H1 (cell line): ENCODE data around the gene HOGA1. TPM values are rescaled to one million over a fixed set of nuclear protein-coding genes. Genes with fewer than 3 reads are reported as not detected.
A peak's percentile ranks its signal among the peaks of the same experiment; 100 is the strongest.

Experiments
- CTCF ChIA-PET: fragments of 300-600 bp; sonication (Branson Sonifier 250); formaldehyde crosslinking; loops from one replicate; lab custom pipeline; 2021; ENCODE audit not compliant: partially characterized antibody; lab: Charles Lee
- POLR2A ChIA-PET: fragments of 300-600 bp; sonication (Branson Sonifier 250); formaldehyde crosslinking; loops from one replicate; lab custom pipeline; 2021; ENCODE audit warnings: inconsistent platforms; ENCODE audit not compliant: partially characterized antibody; lab: Charles Lee
- DNase-seq, 2 experiments: peaks; one replicate each; pipeline versions ENCODE4 v3.0.0 to v3.0.0-alpha.2; 2010 to 2022; ENCODE audit warnings: low spot score in 2 of 2, low read depth in 1 of 2, mixed read lengths in 1 of 2
- FAIRE-seq: peaks from 2 replicates; lab custom pipeline; 2011; peaks lifted over from hg19 to GRCh38; lab: Jason Lieb, UNC
- H2AFZ ChIP-seq: 2 replicates; pipeline ENCODE4 v1.8.1; 2012; ENCODE audit warnings: low read length, inconsistent platforms
- H2AK5ac ChIP-seq: 2 replicates; pipeline ENCODE4 v1.6.1; 2013; ENCODE audit warnings: low read depth, low read length
- H2BK120ac ChIP-seq: replicated peaks from 2 replicates; pipeline ENCODE3; 2013; ENCODE audit warnings: low read depth, low read length, inconsistent platforms
- H2BK12ac ChIP-seq: 2 replicates; pipeline ENCODE4 v1.6.1; 2013; ENCODE audit warnings: low read depth, low read length
- H2BK15ac ChIP-seq: 2 replicates; pipeline ENCODE4 v1.6.1; 2013; ENCODE audit warnings: low read length
- H2BK20ac ChIP-seq: 2 replicates; pipeline ENCODE4 v1.6.1; 2013; ENCODE audit warnings: low read length
- H2BK5ac ChIP-seq: 2 replicates; pipeline ENCODE4 v1.6.1; 2013; ENCODE audit warnings: low read depth, low read length
- H3K14ac ChIP-seq: 2 replicates; pipeline ENCODE4 v1.6.1; 2013; ENCODE audit warnings: inconsistent platforms; ENCODE audit not compliant: insufficient read length
- H3K18ac ChIP-seq: 2 replicates; pipeline ENCODE4 v1.6.1; 2013; ENCODE audit warnings: low read length; ENCODE audit errors: extremely low read depth
- H3K23ac ChIP-seq: 2 replicates; pipeline ENCODE4 v1.6.1; 2013; ENCODE audit warnings: inconsistent platforms; ENCODE audit not compliant: insufficient read length
- H3K23me2 ChIP-seq: 2 replicates; pipeline ENCODE4 v1.6.1; 2013; ENCODE audit warnings: low read depth, low read length
- H3K27ac ChIP-seq: 2 replicates; pipeline ENCODE4 v1.6.1; 2011; ENCODE audit warnings: low read depth, low read length, inconsistent platforms
- H3K27me3 ChIP-seq, 4 experiments: replicated peaks in 1 of 4; 1 replicate in 1 of 4; 2 replicates in 3 of 4; pipeline versions ENCODE4 v1.6.1 to v1.8.1; 2011 to 2013; ENCODE audit warnings: low read length in 3 of 4, mild to moderate bottlenecking in 3 of 4, inconsistent platforms in 2 of 4, mixed read lengths in 2 of 4, moderate library complexity in 1 of 4; ENCODE audit not compliant: control insufficient read depth in 3 of 4, insufficient read depth in 3 of 4; ENCODE audit errors: extremely low read depth in 1 of 4
- H3K36me3 ChIP-seq, 4 experiments: 2 replicates each; pipeline versions ENCODE4 v1.6.1 to v1.8.1; 2011 to 2013; ENCODE audit warnings: mild to moderate bottlenecking in 4 of 4, low read length in 3 of 4, moderate library complexity in 2 of 4, control low read depth in 1 of 4, inconsistent platforms in 1 of 4; ENCODE audit not compliant: insufficient read depth in 4 of 4, control insufficient read depth in 2 of 4
- H3K4ac ChIP-seq: replicated peaks from 2 replicates; pipeline ENCODE3; 2013; ENCODE audit warnings: low read length, low read depth, mixed read lengths, inconsistent platforms; ENCODE audit not compliant: insufficient read length
- H3K4me1 ChIP-seq, 4 experiments: replicated peaks in 1 of 4; 1 replicate in 1 of 4; 2 replicates in 3 of 4; pipeline versions ENCODE4 v1.6.1 to v1.8.1; 2011 to 2013; ENCODE audit warnings: low read length in 3 of 4, inconsistent platforms in 2 of 4, mixed read lengths in 1 of 4; ENCODE audit not compliant: insufficient read depth in 4 of 4, control insufficient read depth in 3 of 4
- H3K4me2 ChIP-seq, 2 experiments: 2 replicates each; pipeline versions ENCODE4 v1.6.1 to v1.8.1; 2011 to 2013; ENCODE audit warnings: low read depth in 2 of 2, low read length in 2 of 2, control low read depth in 1 of 2, inconsistent platforms in 1 of 2, mild to moderate bottlenecking in 1 of 2; ENCODE audit not compliant: insufficient read depth in 1 of 2
- H3K4me3 ChIP-seq, 4 experiments: fragments of 200-600, 300-600 bp in 1 of 4; sonication (generic), shearing (Covaris generic), sonication (Bioruptor Twin) in 1 of 4; 2 replicates each; pipeline versions ENCODE4 v1.5.1 to v1.8.1; 2011 to 2016; ENCODE audit warnings: low read length in 4 of 4, low read depth in 3 of 4, control low read depth in 2 of 4, inconsistent platforms in 2 of 4, mild to moderate bottlenecking in 2 of 4, mixed read lengths in 1 of 4, moderate library complexity in 1 of 4; ENCODE audit not compliant: insufficient read depth in 2 of 4; ENCODE audit errors: extremely low read depth in 1 of 4
- H3K56ac ChIP-seq: replicated peaks from 2 replicates; pipeline ENCODE3; 2013; ENCODE audit warnings: low read depth, mild to moderate bottlenecking, mixed read lengths, low read length, inconsistent platforms; ENCODE audit not compliant: insufficient read length
- H3K79me1 ChIP-seq: 2 replicates; pipeline ENCODE4 v1.6.1; 2013; ENCODE audit warnings: low read depth, low read length, control low read depth
- H3K79me2 ChIP-seq, 2 experiments: 2 replicates each; pipeline versions ENCODE4 v1.6.1 to v1.8.1; 2012 to 2013; ENCODE audit warnings: low read length in 2 of 2, mild to moderate bottlenecking in 2 of 2, inconsistent platforms in 1 of 2; ENCODE audit not compliant: insufficient read depth in 2 of 2, control insufficient read depth in 1 of 2
- H3K9ac ChIP-seq, 4 experiments: replicated peaks in 1 of 4; 1 replicate in 1 of 4; 2 replicates in 3 of 4; pipeline versions ENCODE4 v1.6.1 to v1.8.1; 2011 to 2013; ENCODE audit warnings: low read depth in 3 of 4, low read length in 3 of 4, control low read depth in 2 of 4, mild to moderate bottlenecking in 2 of 4, moderate library complexity in 2 of 4, inconsistent platforms in 1 of 4; ENCODE audit errors: extremely low read depth in 1 of 4
- H3K9me3 ChIP-seq, 2 experiments: 2 replicates each; pipeline versions ENCODE4 v1.6.1 to v1.8.1; 2012 to 2013; ENCODE audit warnings: mild to moderate bottlenecking in 2 of 2, moderate library complexity in 2 of 2, control low read depth in 1 of 2, inconsistent platforms in 1 of 2, low read depth in 1 of 2, low read length in 1 of 2, mixed read lengths in 1 of 2; ENCODE audit not compliant: insufficient read depth in 2 of 2
- H4K20me1 ChIP-seq, 2 experiments: replicated peaks in 1 of 2; 2 replicates each; pipeline versions ENCODE3 to v1.8.1; 2011 to 2013; ENCODE audit warnings: inconsistent platforms in 2 of 2, low read length in 2 of 2, mild to moderate bottlenecking in 1 of 2; ENCODE audit not compliant: insufficient read depth in 2 of 2, control insufficient read depth in 1 of 2
- H4K5ac ChIP-seq: 2 replicates; pipeline ENCODE4 v1.6.1; 2013; ENCODE audit warnings: low read length, low read depth, mixed read lengths, inconsistent platforms; ENCODE audit not compliant: insufficient read length
- H4K8ac ChIP-seq: 2 replicates; pipeline ENCODE4 v1.8.0; 2013; ENCODE audit warnings: mild to moderate bottlenecking, moderate library complexity, low read length, inconsistent platforms; ENCODE audit not compliant: insufficient read depth; ENCODE audit errors: extremely low read depth
- H4K91ac ChIP-seq: replicated peaks from 2 replicates; pipeline ENCODE3; 2013; ENCODE audit warnings: low read length, mixed read lengths, inconsistent platforms; ENCODE audit not compliant: insufficient read length
- CBX5 ChIP-seq: fragments of 300-800, 300-1000 bp; sonication (generic); IDR thresholded peaks from 2 replicates; pipeline ENCODE4 v1.7.1; 2016; ENCODE audit warnings: antibody characterized with exemption, low read length, low read depth
- CREB1 ChIP-seq: IDR thresholded peaks from 2 replicates; pipeline ENCODE4 v1.6.1; 2012; ENCODE audit warnings: inconsistent platforms
- JUN ChIP-seq: IDR thresholded peaks from 2 replicates; pipeline ENCODE4 v1.6.1; 2011; ENCODE audit warnings: low read depth, mild to moderate bottlenecking, improper control_type of control experiment, low read length
- MAFK ChIP-seq: IDR thresholded peaks from 2 replicates; pipeline ENCODE4 v1.6.1; 2012; ENCODE audit warnings: low read depth, mild to moderate bottlenecking, improper control_type of control experiment, low read length
- NRF1 ChIP-seq: IDR thresholded peaks from 2 replicates; pipeline ENCODE4 v1.6.1; 2011; ENCODE audit warnings: mild to moderate bottlenecking, low read depth, low read length, improper control_type of control experiment
- POLR2A ChIP-seq, 2 experiments: IDR thresholded peaks; 1 replicate in 1 of 2; 2 replicates in 1 of 2; pipeline ENCODE4 v1.6.1; 2011; ENCODE audit warnings: low read depth in 2 of 2, low read length in 2 of 2, mild to moderate bottlenecking in 2 of 2; ENCODE audit errors: control extremely low read depth in 1 of 2
- SIN3A ChIP-seq, 2 experiments: IDR thresholded peaks in 1 of 2; conservative IDR thresholded peaks in 1 of 2; 2 replicates each; pipeline ENCODE4 v1.6.1; 2011 to 2012; ENCODE audit warnings: low read length in 2 of 2, improper control_type of control experiment in 1 of 2, low read depth in 1 of 2, mild to moderate bottlenecking in 1 of 2
- SIRT6 ChIP-seq: IDR thresholded peaks from one replicate; pipeline ENCODE4 v1.7.1; 2012; ENCODE audit warnings: low read length, inconsistent platforms
- SP2 ChIP-seq: IDR thresholded peaks from 2 replicates; pipeline ENCODE4 v1.6.1; 2012; ENCODE audit warnings: mild to moderate bottlenecking, low read length, inconsistent platforms
- SRF ChIP-seq: IDR thresholded peaks from 2 replicates; pipeline ENCODE4 v1.6.1; 2011; ENCODE audit warnings: mild to moderate bottlenecking, low read depth, low read length, moderate library complexity
- TAF7 ChIP-seq: optimal IDR thresholded peaks from 2 replicates; pipeline ENCODE3; 2011; ENCODE audit warnings: low read depth, mild to moderate bottlenecking, inconsistent platforms, low read length, moderate library complexity, borderline replicate concordance
- TCF12 ChIP-seq: IDR thresholded peaks from 2 replicates; pipeline ENCODE4 v1.6.1; 2011; ENCODE audit warnings: low read depth, mild to moderate bottlenecking, low read length
- YY1 ChIP-seq: IDR thresholded peaks from 2 replicates; pipeline ENCODE4 v1.6.1; 2011; ENCODE audit warnings: low read depth, mild to moderate bottlenecking, low read length
- WGBS, 2 experiments: shearing (Covaris generic) in 1 of 2; methylation state at CpG; one replicate each; pipeline versions ENCODE4 v1.1.6 to v1.1.7; 2013 to 2015; ENCODE audit warnings: low lambda C conversion rate in 2 of 2, mixed read lengths in 2 of 2, inconsistent platforms in 1 of 2, low coverage in 1 of 2, missing lambda C conversion rate in 1 of 2; ENCODE audit not compliant: insufficient replicate concordance in 2 of 2, insufficient coverage in 1 of 2, insufficient read length in 1 of 2; ENCODE audit errors: extremely low coverage in 1 of 2, missing lambda C conversion rate in 1 of 2; 5-methylcytosine and 5-hydroxymethylcytosine counted together
- polyA plus RNA-seq, 7 experiments: library from polyadenylated mRNA; depleted of rRNA in 3 of 7; stranded (reverse) in 5 of 7; unstranded in 2 of 7; fragments of >200 nt in 5 of 7; fragments of 200-250 nt in 2 of 7; gene quantifications; 1 replicate in 5 of 7; 2 replicates in 1 of 7; 4 replicates in 1 of 7; pipeline versions ENCODE4 v1.2.1 to v1.2.3, GENCODE V29; 2011 to 2013; ENCODE audit warnings: missing spikeins in 2 of 7, mixed read lengths in 2 of 7
- total RNA-seq: library from RNA; stranded (reverse); fragmentation: NEBNext Ultra II Directional; extraction: Animal tissue kit (Norgen Biotek cat#: 25700); gene quantifications from 2 replicates; pipeline ENCODE4 v1.2.1, GENCODE V29; 2021
- TF ChIP-seq, protein P1 (sequence below): IDR thresholded peaks from 2 replicates; pipeline ENCODE4 v1.6.1; 2012; ENCODE audit warnings: low read length, inconsistent platforms

HOGA1 gene
- total and polyA plus RNA-seq, 2 of the 8 experiments (the other 6 are each of a cell fraction or from before 2014, with no cell fraction given), result 0.28 to 1.00 TPM

DNA sequence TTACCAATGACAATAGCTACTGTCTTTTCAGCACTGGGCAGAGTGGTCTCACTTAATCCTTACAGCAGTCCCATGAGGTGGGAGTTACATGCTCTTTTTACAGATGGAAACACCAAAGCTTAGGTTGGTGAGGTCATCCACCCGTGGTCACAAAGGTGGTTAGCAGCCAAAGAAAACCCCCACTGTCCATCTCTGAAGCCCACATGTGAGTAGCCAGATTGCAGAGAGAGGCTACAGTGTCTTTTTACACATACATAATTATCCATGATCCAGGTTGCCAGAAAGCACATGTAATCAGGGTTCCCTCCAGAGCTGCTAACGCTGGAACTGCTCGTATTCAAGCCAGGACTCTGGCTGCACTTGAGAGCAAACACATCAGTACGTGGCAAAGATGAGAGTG, 36.2 kb upstream of the HOGA1 start:
- H4K5ac ChIP-seq, result no peak overlapping the region
- no peak overlapping the region for H3K56ac ChIP-seq
- no peak overlapping the region for H3K4me2 ChIP-seq
- no peak overlapping the region for H3K23ac ChIP-seq
- H3K9me3 ChIP-seq, result no peaks in the 10 kb centered on the region
- H2AFZ ChIP-seq, result no peak overlapping the region
- H3K4me3 ChIP-seq, result no peak overlapping the region
- no peaks in the 10 kb centered on the region for H4K20me1 ChIP-seq
- H3K23me2 ChIP-seq, result no peaks in the 10 kb centered on the region
- WGBS, 2 experiments, result 92% methylated on average over 4 of the region's 4 CpGs; no CpG with 5 or more reads in 1 of the 2 experiments
- ChIA-PET CTCF (interaction anchor here (1.2 to 15.4 kb wide), 3 partner anchors 12 to 33 kb away, joined by 4 to 388 read pairs (median 169); partner anchors contain the start of gene ANKRD2), POLR2A (no interaction called here)
- H2BK15ac ChIP-seq, result peak overlapping the region; percentile 48; the same call in 1 of the 2 replicates
- no peaks in the 10 kb centered on the region for H3K79me2 ChIP-seq
- no peak overlapping the region for H3K27ac ChIP-seq
- H4K91ac ChIP-seq, result no peak overlapping the region
- FAIRE-seq, result no peak
- no peaks in the 10 kb centered on the region for H3K36me3 ChIP-seq
- DNase-seq, result no peak
- peaks cover 16 to 23% (median 17%) of the 10 kb centered on the region in 4 experiments for H3K4me1 ChIP-seq
- no peak overlapping the region for H4K8ac ChIP-seq
- no peaks in the 10 kb centered on the region for H3K27me3 ChIP-seq
- peaks cover 3% of the 10 kb centered on the region for H3K79me1 ChIP-seq
- no peak overlapping the region for H2AK5ac ChIP-seq
- no peak overlapping the region for H2BK12ac ChIP-seq
- no peak overlapping the region for H2BK120ac ChIP-seq
- no peak overlapping the region for H3K18ac ChIP-seq
- H2BK20ac ChIP-seq, result no peak overlapping the region
- H3K9ac ChIP-seq, result no peak overlapping the region; a peak in 1 of 7 replicates
- H3K14ac ChIP-seq, result no peak overlapping the region
- no peak overlapping the region for H3K4ac ChIP-seq
- H2BK5ac ChIP-seq, result no peak overlapping the region
- TF ChIP-seq TAF7 (no peak), MAFK (no peak), SP2 (no peak), YY1 (no peak), CREB1 (no peak), POLR2A (IDR thresholded peaks at IDR 0.05; ENCODE audit: control extremely low read depth in 1 of 2, low read depth in 2 of 2, low read length in 2 of 2) (no peak), NRF1 (no peak), SIN3A (conservative IDR thresholded peaks at IDR 0.05 in 1 of 2, IDR thresholded peaks at IDR 0.05 in 1 of 2; ENCODE audit: low read depth in 1 of 2, low read length in 2 of 2) (no peak), SRF (no peak), SIRT6 (no peak), JUN (no peak), CBX5 (no peak), TCF12 (no peak)
- TF ChIP-seq, protein P1, sequence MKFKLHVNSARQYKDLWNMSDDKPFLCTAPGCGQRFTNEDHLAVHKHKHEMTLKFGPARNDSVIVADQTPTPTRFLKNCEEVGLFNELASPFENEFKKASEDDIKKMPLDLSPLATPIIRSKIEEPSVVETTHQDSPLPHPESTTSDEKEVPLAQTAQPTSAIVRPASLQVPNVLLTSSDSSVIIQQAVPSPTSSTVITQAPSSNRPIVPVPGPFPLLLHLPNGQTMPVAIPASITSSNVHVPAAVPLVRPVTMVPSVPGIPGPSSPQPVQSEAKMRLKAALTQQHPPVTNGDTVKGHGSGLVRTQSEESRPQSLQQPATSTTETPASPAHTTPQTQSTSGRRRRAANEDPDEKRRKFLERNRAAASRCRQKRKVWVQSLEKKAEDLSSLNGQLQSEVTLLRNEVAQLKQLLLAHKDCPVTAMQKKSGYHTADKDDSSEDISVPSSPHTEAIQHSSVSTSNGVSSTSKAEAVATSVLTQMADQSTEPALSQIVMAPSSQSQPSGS, result no peak
